GM20000 (cell line): ENCODE data around the gene CNTNAP5.

ENCODE experiments used
- DNase-seq: peaks from one replicate; pipeline ENCODE4 v3.0.0; 2012; ENCODE audit warnings: low spot score
- CTCF ChIP-seq: IDR thresholded peaks from 2 replicates; pipeline ENCODE4 v1.5.1; 2012; ENCODE audit warnings: mild to moderate bottlenecking, control low read depth; ENCODE audit errors: extremely low read depth, missing control alignments

The CNTNAP5 gene

GRCh38 chr2:124662946-124663644 is 638.0 kb downstream of the CNTNAP5 start:
- DNase-seq: no peak
- no peak for TF ChIP-seq CTCF

GRCh38 chr2:124663645-124663997 is 638.5 kb downstream of the CNTNAP5 start:
- DNase-seq: no peak
- no peak for TF ChIP-seq CTCF

- no peak for TF ChIP-seq CTCF
- no peak for DNase-seq
Observed at GRCh38 chr2:124664363-124664762, 639.3 kb downstream of the CNTNAP5 start.

GRCh38 chr2:124666976-124667375 is 641.9 kb downstream of the CNTNAP5 start:
- no peak for TF ChIP-seq CTCF
- DNase-seq: no peak

- no peak for TF ChIP-seq CTCF
- DNase-seq: no peak
Observed at GRCh38 chr2:124668161-124668560, 643.1 kb downstream of the CNTNAP5 start.

- TF ChIP-seq CTCF: no peak
- no peak for DNase-seq
Observed at GRCh38 chr2:124670187-124670586, 645.1 kb downstream of the CNTNAP5 start.

GRCh38 chr2:124678043-124678442 is 653.0 kb downstream of the CNTNAP5 start:
- no peak for DNase-seq
- no peak for TF ChIP-seq CTCF
